Myometrial cell (primary cell): ENCODE data around the gene LRRC15. TPM values are rescaled to one million over a fixed set of nuclear protein-coding genes. Genes with fewer than 3 reads are reported as not detected.

ENCODE experiments used
- total RNA-seq: library from RNA; depleted of rRNA; stranded (reverse); fragments of >200 nt; gene quantifications from 2 replicates; pipeline ENCODE4 v1.2.3, GENCODE V29; 2015

The LRRC15 gene
- under 0.01 TPM in 1 of 2 replicates, not detected in the other for total RNA-seq

DNA sequence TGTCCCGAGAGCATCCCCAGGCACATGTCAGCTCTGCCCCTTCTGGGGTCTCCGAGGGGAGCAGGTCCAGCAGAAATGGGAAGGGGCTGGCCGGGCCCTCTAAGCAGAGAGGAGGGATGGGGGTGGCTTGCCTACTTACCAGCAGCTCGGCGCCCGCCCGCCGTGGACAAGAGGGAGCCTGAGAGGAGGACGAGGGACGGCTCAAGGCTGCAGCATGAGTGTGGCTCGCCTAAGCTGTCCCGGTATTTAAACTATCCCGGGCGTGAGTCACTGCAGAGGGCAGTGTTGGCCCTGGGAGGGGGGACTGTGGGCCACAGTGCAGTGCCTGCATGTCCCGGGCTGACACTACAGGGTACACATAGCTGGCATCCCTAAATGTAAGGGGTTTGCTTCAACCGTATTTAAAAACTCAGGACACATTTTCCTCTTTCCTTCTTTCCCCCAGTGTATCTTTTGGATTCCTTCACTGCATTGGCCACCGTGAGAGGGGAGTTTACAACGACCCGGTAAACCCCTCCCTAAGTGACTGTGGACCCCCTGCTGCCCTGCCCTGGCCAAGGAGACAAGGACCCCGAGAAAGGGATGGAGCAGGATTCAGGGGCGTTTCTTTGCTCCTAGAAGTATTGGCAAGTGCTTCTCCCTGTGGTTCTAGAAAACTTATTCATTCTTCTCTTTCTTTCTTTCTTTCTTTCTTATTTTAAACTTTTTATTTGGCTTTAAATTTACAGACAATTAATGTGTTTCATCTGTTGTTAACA lies at the start of gene LRRC15:
LRRC15 (minus strand) TSS at position 222 of the 758 bp plus-strand sequence. CDS start 8,700 bp downstream, outside the sequence.

GRCh38 chr3:194399166-194399565 lies 29.6 kb upstream of the LRRC15 start, which contains the start of gene GP5:
Gene GP5, minus strand, starts transcription at chr3:194399266. Its CDS starts 984 bp downstream, at chr3:194398282.

DNA sequence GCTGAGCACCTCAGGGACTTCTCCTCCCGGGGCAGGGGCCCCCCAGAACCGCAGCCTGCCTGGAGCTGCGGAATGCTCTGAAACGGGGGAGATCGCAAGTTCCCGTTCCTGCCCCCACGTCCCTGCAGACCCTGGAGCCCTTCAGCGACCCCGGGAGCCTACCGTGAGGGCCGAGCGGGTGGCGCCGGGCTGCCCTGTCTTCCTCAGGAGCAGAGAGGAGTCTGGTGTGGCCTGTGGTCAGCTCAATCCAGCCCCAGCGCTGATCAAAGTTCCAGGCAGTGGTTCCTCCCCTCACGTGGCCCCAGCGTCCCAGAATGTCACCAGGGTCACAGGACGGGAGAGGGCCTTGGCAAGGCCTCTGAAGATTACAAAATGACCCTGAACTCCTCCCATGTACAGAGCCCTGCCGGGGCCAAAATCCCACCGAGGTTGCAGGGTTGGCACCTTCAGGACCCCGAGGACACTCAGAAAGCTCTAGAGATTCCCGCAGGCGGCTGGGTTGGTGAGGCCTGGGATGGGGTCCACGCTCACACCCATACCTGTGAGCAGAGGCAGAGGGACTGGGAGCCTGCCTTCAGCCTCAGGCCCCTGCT lies 18.4 kb downstream of the LRRC15 start, which contains the start of gene CPN2:
CPN2 (minus strand) TSS at position 249 of the 593 bp plus-strand sequence. CDS start 8,626 bp downstream, outside the sequence.

Other genes starting within 250 kb of the LRRC15 start
- 0.18 TPM in 1 of 2 replicates, not detected in the other for gene HES1, start 233.6 kb downstream of the LRRC15 start, total RNA-seq
- gene CPN2, start 18.4 kb downstream of the LRRC15 start, total RNA-seq, result not detected in 2 replicates
- under 0.01 TPM in 2 replicates for gene GP5, start 29.5 kb upstream of the LRRC15 start, total RNA-seq
- gene ATP13A3, start 117.3 kb upstream of the LRRC15 start, total RNA-seq, result 36.6 and 65.4 TPM in 2 replicates